ENCODE data around the gene MARF1. TPM values are rescaled to one million over a fixed set of nuclear protein-coding genes. Genes with fewer than 3 reads are reported as not detected.

The MARF1 gene
- total RNA-seq, 1 donor from 2014 or later: 46.0 TPM

- peaks cover 65% of the 10 kb centered on the region for H3K36me3 ChIP-seq
- no peak for DNase-seq
- no peak overlapping the region for H3K27ac ChIP-seq (replicated peaks)
- H3K27me3 ChIP-seq (ENCODE audit: low read depth): no peaks in the 10 kb centered on the region
- TF ChIP-seq CTCF (IDR thresholded peaks at IDR 0.05; ENCODE audit: borderline replicate concordance): no peak
- no peaks in the 10 kb centered on the region for H3K9me3 ChIP-seq (replicated peaks)
- H3K4me3 ChIP-seq: no peak overlapping the region
- intact Hi-C loops (cut with micrococcal nuclease): no loop called here
- peaks cover 10% of the 10 kb centered on the region for H3K4me1 ChIP-seq
These were observed 48.1 kb downstream of the MARF1 start for GRCh38 chr16:15594711-15595320.

GRCh38 chr16:15593235-15593634 lies 49.7 kb downstream of the MARF1 start:
- H3K27ac ChIP-seq (replicated peaks): no peak overlapping the region
- H3K36me3 ChIP-seq: peaks cover 62% of the 10 kb centered on the region
- peaks cover 10% of the 10 kb centered on the region for H3K4me1 ChIP-seq

DNA sequence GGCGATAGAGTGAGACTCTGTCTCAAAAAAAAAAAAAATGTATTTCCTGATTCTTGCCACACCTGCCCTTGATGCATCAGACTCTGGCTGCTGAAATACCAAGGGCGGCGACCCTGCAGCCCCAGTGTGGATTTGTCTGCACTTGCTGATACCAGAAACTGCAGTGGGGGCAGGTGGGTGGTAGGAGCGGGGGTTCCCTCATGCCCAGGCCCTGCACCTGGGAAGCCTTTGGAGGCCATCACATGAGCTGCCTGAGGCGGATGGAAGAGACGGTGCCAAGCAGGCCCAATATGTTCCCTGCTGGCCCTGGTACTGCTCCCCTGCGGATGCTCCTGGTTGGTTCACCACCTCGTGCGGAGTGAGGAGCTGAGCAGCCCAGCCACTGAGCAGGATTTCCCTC lies 50.6 kb downstream of the MARF1 start:
- H3K9me3 ChIP-seq (replicated peaks): no peaks in the 10 kb centered on the region
- H3K4me3 ChIP-seq: no peak overlapping the region
- H3K27ac ChIP-seq (replicated peaks): no peak overlapping the region
- H3K27me3 ChIP-seq (ENCODE audit: low read depth): no peaks in the 10 kb centered on the region
- no peak for TF ChIP-seq CTCF (IDR thresholded peaks at IDR 0.05; ENCODE audit: borderline replicate concordance)
- DNase-seq: no peak
- H3K4me1 ChIP-seq: peaks cover 10% of the 10 kb centered on the region
- H3K36me3 ChIP-seq: peaks cover 62% of the 10 kb centered on the region
- intact Hi-C loops (cut with micrococcal nuclease): no loop called here

More at GRCh38 chr16:15593235-15593634, 49.7 kb downstream of the MARF1 start:
- intact Hi-C loops (cut with micrococcal nuclease): no loop called here
- Histone ChIP-seq H3K27me3 (ENCODE audit: low read depth) (no peaks in the 10 kb centered on the region), H3K9me3 (replicated peaks) (no peaks in the 10 kb centered on the region), H3K4me3 (no peak overlapping the region)
- no peak for DNase-seq
- no peak for TF ChIP-seq CTCF (IDR thresholded peaks at IDR 0.05; ENCODE audit: borderline replicate concordance)

DNA sequence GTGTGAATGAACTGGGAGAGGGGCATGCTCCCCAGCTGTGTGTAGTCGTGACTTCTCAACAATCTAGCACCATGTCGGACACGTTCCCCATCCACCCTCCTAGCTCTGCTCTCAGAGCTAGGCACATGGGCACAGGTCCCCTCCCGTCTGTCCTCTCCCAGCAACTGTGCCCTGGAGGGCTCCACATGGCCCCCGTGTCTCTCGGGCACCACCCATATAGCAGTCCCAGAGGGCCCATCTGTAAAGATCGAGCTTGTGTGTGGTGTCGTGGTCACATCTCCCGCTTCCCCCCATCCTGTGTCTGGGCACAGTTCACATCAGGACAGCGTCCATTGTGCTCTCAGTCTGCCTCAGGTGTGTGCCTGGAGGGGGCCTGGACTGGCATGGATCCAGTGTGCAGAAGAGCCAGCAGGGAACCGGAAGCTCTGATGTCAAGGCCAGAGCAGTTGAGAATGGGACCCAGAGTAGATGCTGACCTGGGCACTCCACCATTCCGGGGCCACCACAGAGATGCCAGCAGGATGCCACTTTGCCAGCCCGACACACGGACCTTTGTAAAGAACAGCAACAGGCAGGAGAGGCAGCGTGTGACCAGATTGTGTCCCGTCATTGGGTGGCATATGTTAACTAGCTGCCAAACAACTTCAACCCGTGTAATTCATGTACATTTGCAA lies 55.7 kb downstream of the MARF1 start:
- Histone ChIP-seq H3K36me3 (peaks cover 61% of the 10 kb centered on the region), H3K4me3 (no peak overlapping the region), H3K27ac (replicated peaks) (no peak overlapping the region), H3K27me3 (ENCODE audit: low read depth) (no peaks in the 10 kb centered on the region), H3K4me1 (peaks cover 10% of the 10 kb centered on the region), H3K9me3 (replicated peaks) (peaks cover 20% of the 10 kb centered on the region)
- intact Hi-C loops (cut with micrococcal nuclease): no loop called here
- TF ChIP-seq CTCF (IDR thresholded peaks at IDR 0.05; ENCODE audit: borderline replicate concordance): no peak
- no peak for DNase-seq

DNA sequence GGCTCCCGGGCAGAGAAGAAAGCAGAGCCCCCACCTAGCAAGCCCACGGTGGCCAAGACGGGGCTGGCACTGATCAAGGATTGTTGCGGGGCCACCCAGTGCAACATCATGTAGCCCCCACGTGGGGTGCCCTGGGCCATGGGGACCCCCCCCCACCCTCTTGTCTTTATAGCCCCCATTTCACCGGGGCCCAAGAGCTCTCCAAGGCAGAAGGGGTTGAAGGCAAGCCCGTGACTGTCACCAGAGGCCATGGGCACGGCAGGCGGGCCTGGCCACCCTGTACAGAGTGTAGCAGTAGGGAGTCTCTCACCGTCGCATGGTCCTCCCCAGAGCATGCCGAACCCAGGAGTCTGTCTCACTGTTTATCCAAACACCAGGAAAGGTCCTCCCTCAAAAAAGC lies 56.2 kb downstream of the MARF1 start:
- intact Hi-C loops (cut with micrococcal nuclease): no loop called here
- DNase-seq: no peak
- Histone ChIP-seq H3K4me1 (peaks cover 13% of the 10 kb centered on the region), H3K9me3 (replicated peaks) (peaks cover 20% of the 10 kb centered on the region), H3K4me3 (no peak overlapping the region), H3K36me3 (peaks cover 67% of the 10 kb centered on the region), H3K27ac (replicated peaks) (no peak overlapping the region), H3K27me3 (ENCODE audit: low read depth) (no peaks in the 10 kb centered on the region)
- no peak for TF ChIP-seq CTCF (IDR thresholded peaks at IDR 0.05; ENCODE audit: borderline replicate concordance)

Data from left ventricle myocardium inferior (tissue), 1 donor.